Activated naive CD4-positive, alpha-beta T cell treated with anti-CD3 and anti-CD28 coated beads for 36 hours (primary cell): Measurements from ENCODE around the gene NFYB. TPM values are rescaled to one million over a fixed set of nuclear protein-coding genes. Genes with fewer than 3 reads are reported as not detected.

Experiments used
- total RNA-seq, 2 experiments: library from RNA; stranded (reverse); gene quantifications; one replicate each; pipeline ENCODE4 v1.2.3, GENCODE V29; 2021

Gene NFYB
- total RNA-seq, 2 experiments from 2014 or later, result 23.3 to 28.3 TPM

Other genes with a start within 250 kb of the NFYB start
- gene HSP90B1, start 207.8 kb downstream of the NFYB start, total RNA-seq, result 100 to 1,000 TPM; 392 to 418 TPM
- gene TDG, start 172.3 kb downstream of the NFYB start, total RNA-seq, result 10 to 100 TPM; 18.0 to 19.3 TPM
- not detected for gene GLT8D2, start 88.0 kb downstream of the NFYB start, total RNA-seq
- 1 to 10 TPM; 7.4 to 8.3 TPM for gene HCFC2, start 73.7 kb downstream of the NFYB start, total RNA-seq
- 10 to 100 TPM; 86.0 to 86.9 TPM for gene TXNRD1, start 77.6 kb upstream of the NFYB start, total RNA-seq
- gene EID3, start 165.5 kb upstream of the NFYB start, total RNA-seq, result 1 to 10 TPM; 3.4 TPM